Measurements from ENCODE around the gene NTRK3. TPM values are rescaled to one million over a fixed set of nuclear protein-coding genes. Genes with fewer than 3 reads are reported as not detected.

Gene NTRK3
- total RNA-seq, 1 donor from 2014 or later: 6.4 TPM

DNA sequence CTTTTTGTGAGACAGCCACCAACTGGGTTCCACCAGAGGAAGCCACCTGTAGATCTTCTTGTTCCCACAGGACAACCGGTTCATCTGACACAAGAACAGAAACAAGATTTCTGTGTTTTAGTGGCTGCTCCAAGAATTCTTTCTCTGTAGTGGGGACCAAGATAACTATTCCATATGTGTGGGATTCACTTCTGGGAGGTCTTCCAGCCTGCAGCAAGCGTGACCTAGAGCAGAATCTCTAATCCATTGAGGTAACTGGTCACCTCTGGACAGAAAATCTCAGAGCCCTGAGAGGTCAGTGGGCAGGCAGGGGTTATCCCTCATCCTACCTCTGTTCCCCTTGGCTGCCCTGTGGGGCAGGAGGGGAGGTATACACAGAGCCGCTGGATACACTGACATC, 311.3 kb downstream of the NTRK3 start:
- no peak for DNase-seq (ENCODE audit: low spot score)
- Mint-ChIP-seq H3K36me3 (ENCODE audit: low read depth, unreplicated experiment) (no peaks in the 10 kb centered on the region), H3K27ac (ENCODE audit: unreplicated experiment) (no peak overlapping the region), H3K4me1 (ENCODE audit: unreplicated experiment) (peaks cover 17% of the 10 kb centered on the region), H3K9me3 (ENCODE audit: unreplicated experiment) (no peaks in the 10 kb centered on the region), H3K27me3 (ENCODE audit: unreplicated experiment) (peaks cover 3% of the 10 kb centered on the region), H3K4me3 (ENCODE audit: unreplicated experiment) (no peak overlapping the region)
- TF ChIP-seq, protein P1, sequence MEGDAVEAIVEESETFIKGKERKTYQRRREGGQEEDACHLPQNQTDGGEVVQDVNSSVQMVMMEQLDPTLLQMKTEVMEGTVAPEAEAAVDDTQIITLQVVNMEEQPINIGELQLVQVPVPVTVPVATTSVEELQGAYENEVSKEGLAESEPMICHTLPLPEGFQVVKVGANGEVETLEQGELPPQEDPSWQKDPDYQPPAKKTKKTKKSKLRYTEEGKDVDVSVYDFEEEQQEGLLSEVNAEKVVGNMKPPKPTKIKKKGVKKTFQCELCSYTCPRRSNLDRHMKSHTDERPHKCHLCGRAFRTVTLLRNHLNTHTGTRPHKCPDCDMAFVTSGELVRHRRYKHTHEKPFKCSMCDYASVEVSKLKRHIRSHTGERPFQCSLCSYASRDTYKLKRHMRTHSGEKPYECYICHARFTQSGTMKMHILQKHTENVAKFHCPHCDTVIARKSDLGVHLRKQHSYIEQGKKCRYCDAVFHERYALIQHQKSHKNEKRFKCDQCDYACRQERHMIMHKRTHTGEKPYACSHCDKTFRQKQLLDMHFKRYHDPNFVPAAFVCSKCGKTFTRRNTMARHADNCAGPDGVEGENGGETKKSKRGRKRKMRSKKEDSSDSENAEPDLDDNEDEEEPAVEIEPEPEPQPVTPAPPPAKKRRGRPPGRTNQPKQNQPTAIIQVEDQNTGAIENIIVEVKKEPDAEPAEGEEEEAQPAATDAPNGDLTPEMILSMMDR (IDR thresholded peaks at IDR 0.05; ENCODE audit: unreplicated experiment): no peak

DNA sequence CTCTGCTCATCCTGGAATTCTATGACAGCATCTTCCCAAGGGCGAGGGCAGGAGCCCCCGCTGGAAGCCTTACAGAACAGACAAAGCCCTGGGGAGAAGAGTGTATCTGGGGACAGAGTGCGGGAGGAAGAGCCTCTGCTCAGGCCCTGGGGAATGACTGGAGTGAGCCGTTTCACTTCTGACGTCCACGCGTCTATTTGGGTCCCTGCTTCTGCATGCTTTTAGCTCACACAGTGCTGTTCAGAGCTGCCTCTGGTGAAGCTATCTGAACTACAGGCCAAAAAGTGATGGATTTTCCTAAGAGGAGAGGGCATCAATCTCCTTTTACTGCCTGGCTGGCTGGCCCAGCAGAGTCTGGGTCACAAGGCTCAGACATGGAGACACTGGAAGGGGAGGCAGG, 311.8 kb downstream of the NTRK3 start:
- no peaks in the 10 kb centered on the region for H3K36me3 Mint-ChIP-seq (ENCODE audit: low read depth, unreplicated experiment)
- no peak for DNase-seq (ENCODE audit: low spot score)
- H3K4me3 Mint-ChIP-seq (ENCODE audit: unreplicated experiment): no peak overlapping the region
- TF ChIP-seq, protein P1 (IDR thresholded peaks at IDR 0.05; ENCODE audit: unreplicated experiment): no peak
- no peak overlapping the region for H3K27ac Mint-ChIP-seq (ENCODE audit: unreplicated experiment)
- peaks cover 3% of the 10 kb centered on the region for H3K27me3 Mint-ChIP-seq (ENCODE audit: unreplicated experiment)
- no peaks in the 10 kb centered on the region for H3K9me3 Mint-ChIP-seq (ENCODE audit: unreplicated experiment)
- peaks cover 14% of the 10 kb centered on the region for H3K4me1 Mint-ChIP-seq (ENCODE audit: unreplicated experiment)

DNA sequence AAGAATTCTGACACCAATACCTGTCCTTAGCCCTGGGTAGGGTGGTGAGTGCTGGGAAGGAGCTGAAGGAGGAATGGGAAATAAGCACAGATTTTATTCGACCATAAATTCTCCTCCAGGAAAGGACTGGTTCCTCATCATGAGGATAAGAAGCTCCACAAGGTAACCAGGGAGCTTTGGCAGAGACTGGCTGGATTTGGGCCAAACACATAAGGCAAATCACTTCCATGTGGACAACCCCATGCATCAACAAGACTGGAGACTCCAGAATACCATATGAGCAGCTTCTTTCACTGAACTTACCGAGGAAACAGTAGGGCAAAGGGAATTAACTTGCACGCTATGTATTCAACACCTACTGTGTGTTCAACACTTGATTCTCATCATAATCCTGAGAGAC, 312.5 kb downstream of the NTRK3 start:
- DNase-seq (ENCODE audit: low spot score): no peak
- Mint-ChIP-seq H3K9me3 (ENCODE audit: unreplicated experiment) (no peaks in the 10 kb centered on the region), H3K4me1 (ENCODE audit: unreplicated experiment) (peaks cover 13% of the 10 kb centered on the region), H3K27me3 (ENCODE audit: unreplicated experiment) (peaks cover 3% of the 10 kb centered on the region), H3K36me3 (ENCODE audit: low read depth, unreplicated experiment) (no peaks in the 10 kb centered on the region), H3K4me3 (ENCODE audit: unreplicated experiment) (no peak overlapping the region), H3K27ac (ENCODE audit: unreplicated experiment) (no peak overlapping the region)
- TF ChIP-seq, protein P1 (IDR thresholded peaks at IDR 0.05; ENCODE audit: unreplicated experiment): no peak

DNA sequence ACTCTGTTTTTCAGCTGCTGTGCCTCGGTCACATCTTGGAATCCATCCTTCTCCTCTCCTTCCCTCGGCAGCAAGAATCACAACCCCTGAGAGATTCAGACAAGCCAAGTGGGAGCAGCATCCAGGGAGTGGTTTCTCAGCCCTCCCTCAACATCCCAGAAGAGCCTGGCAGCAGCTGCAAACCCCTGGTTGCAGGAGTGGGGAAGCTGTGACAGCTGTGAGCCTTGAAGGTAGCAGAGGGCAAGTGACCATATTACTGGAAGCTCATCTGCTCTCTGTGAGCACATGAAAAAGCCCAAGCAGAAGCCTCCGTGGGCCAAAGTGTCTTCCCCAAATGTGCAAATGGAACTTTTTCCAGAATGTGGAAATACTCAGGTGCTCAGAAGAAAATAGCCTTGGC, 312.9 kb downstream of the NTRK3 start:
- TF ChIP-seq, protein P1 (IDR thresholded peaks at IDR 0.05; ENCODE audit: unreplicated experiment): no peak
- Mint-ChIP-seq H3K9me3 (ENCODE audit: unreplicated experiment) (no peaks in the 10 kb centered on the region), H3K27me3 (ENCODE audit: unreplicated experiment) (no peaks in the 10 kb centered on the region), H3K27ac (ENCODE audit: unreplicated experiment) (no peak overlapping the region), H3K36me3 (ENCODE audit: low read depth, unreplicated experiment) (no peaks in the 10 kb centered on the region), H3K4me1 (ENCODE audit: unreplicated experiment) (peaks cover 14% of the 10 kb centered on the region), H3K4me3 (ENCODE audit: unreplicated experiment) (no peak overlapping the region)
- no peak for DNase-seq (ENCODE audit: low spot score)

DNA sequence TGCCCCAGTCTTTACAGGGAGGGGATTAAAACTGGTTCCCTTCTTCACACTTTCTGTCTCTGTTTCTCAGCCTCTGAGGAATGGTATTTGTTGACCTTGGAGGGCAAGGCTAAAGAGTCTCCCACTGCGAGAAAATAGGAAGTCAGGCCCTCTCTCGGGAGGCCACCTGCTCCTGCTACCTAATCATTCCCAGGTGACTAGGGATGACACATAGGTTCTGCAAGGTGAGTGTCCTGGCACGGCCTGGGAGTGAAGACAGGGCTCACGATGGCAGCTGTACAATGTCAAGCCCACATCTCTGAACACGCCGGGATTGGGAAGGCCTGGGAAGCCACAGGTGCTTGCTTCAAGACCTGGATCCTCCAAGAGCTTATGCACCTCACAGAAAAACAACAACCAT, 314.2 kb downstream of the NTRK3 start:
- TF ChIP-seq, protein P1 (IDR thresholded peaks at IDR 0.05; ENCODE audit: unreplicated experiment): no peak

More for the DNA sequence above, 314.2 kb downstream of the NTRK3 start:
- Mint-ChIP-seq H3K27ac (ENCODE audit: unreplicated experiment) (no peak overlapping the region), H3K36me3 (ENCODE audit: low read depth, unreplicated experiment) (no peaks in the 10 kb centered on the region), H3K4me3 (ENCODE audit: unreplicated experiment) (no peak overlapping the region), H3K4me1 (ENCODE audit: unreplicated experiment) (peaks cover 27% of the 10 kb centered on the region), H3K27me3 (ENCODE audit: unreplicated experiment) (no peaks in the 10 kb centered on the region), H3K9me3 (ENCODE audit: unreplicated experiment) (no peaks in the 10 kb centered on the region)
- DNase-seq (ENCODE audit: low spot score): no peak

All from endothelial cell (in vitro differentiated cells).